Neural crest cell (in vitro differentiated cells): ENCODE data around the gene TXLNG. TPM values are rescaled to one million over a fixed set of nuclear protein-coding genes. Genes with fewer than 3 reads are reported as not detected.

Experiments used
- DNase-seq: peaks from one replicate; pipeline ENCODE4 v3.0.0; 2021; ENCODE audit warnings: low read depth, mixed read lengths, low spot score
- H3K27ac Mint-ChIP-seq: one replicate; pipeline ENCODE4 v1.8.0; 2021; ENCODE audit warnings: mild to moderate bottlenecking, mixed read lengths; ENCODE audit not compliant: unreplicated experiment
- H3K27me3 Mint-ChIP-seq: 2 replicates; pipeline ENCODE4 v1.8.0; 2021; ENCODE audit warnings: low read depth, mild to moderate bottlenecking, mixed read lengths
- H3K36me3 Mint-ChIP-seq: 2 replicates; pipeline ENCODE4 v1.8.0; 2021; ENCODE audit warnings: low read depth, mild to moderate bottlenecking, mixed read lengths
- H3K4me1 Mint-ChIP-seq: 2 replicates; pipeline ENCODE4 v1.8.0; 2021; ENCODE audit warnings: mixed read lengths
- H3K4me3 Mint-ChIP-seq: one replicate; pipeline ENCODE4 v1.8.0; 2021; ENCODE audit warnings: mild to moderate bottlenecking, mixed read lengths
- H3K9me3 Mint-ChIP-seq: 2 replicates; pipeline ENCODE4 v1.8.0; 2021; ENCODE audit warnings: mixed read lengths
- total RNA-seq: library from RNA; stranded (reverse); gene quantifications from 2 replicates; pipeline ENCODE4 v1.2.1, GENCODE V29; 2021
- TF ChIP-seq, protein P1 (sequence below): fragments of 200-600 bp; sonication (generic); conservative IDR thresholded peaks from 2 replicates; pipeline ENCODE4 v1.5.0; 2021; ENCODE audit warnings: antibody characterized with exemption, mild to moderate bottlenecking

Gene TXLNG
- total RNA-seq, 1 donor from 2014 or later = 25.6 TPM

GRCh38 chrX:16848541-16848940 lies 62.3 kb downstream of the TXLNG start:
- H3K4me3 Mint-ChIP-seq = no peak overlapping the region
- peaks cover 11% of the 10 kb centered on the region for H3K4me1 Mint-ChIP-seq
- no peaks in the 10 kb centered on the region for H3K27me3 Mint-ChIP-seq
- H3K9me3 Mint-ChIP-seq = no peaks in the 10 kb centered on the region
- H3K27ac Mint-ChIP-seq = no peak overlapping the region
- TF ChIP-seq, protein P1, sequence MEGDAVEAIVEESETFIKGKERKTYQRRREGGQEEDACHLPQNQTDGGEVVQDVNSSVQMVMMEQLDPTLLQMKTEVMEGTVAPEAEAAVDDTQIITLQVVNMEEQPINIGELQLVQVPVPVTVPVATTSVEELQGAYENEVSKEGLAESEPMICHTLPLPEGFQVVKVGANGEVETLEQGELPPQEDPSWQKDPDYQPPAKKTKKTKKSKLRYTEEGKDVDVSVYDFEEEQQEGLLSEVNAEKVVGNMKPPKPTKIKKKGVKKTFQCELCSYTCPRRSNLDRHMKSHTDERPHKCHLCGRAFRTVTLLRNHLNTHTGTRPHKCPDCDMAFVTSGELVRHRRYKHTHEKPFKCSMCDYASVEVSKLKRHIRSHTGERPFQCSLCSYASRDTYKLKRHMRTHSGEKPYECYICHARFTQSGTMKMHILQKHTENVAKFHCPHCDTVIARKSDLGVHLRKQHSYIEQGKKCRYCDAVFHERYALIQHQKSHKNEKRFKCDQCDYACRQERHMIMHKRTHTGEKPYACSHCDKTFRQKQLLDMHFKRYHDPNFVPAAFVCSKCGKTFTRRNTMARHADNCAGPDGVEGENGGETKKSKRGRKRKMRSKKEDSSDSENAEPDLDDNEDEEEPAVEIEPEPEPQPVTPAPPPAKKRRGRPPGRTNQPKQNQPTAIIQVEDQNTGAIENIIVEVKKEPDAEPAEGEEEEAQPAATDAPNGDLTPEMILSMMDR = no peak
- H3K36me3 Mint-ChIP-seq = peaks cover 29% of the 10 kb centered on the region
- no peak for DNase-seq

GRCh38 chrX:16851421-16851820 lies 65.2 kb downstream of the TXLNG start:
- H3K4me1 Mint-ChIP-seq = peaks cover 13% of the 10 kb centered on the region
- no peak overlapping the region for H3K27ac Mint-ChIP-seq
- TF ChIP-seq, protein P1 = no peak
- H3K36me3 Mint-ChIP-seq = peaks cover 34% of the 10 kb centered on the region
- H3K4me3 Mint-ChIP-seq = no peak overlapping the region
- no peak for DNase-seq
- H3K9me3 Mint-ChIP-seq = no peaks in the 10 kb centered on the region
- no peaks in the 10 kb centered on the region for H3K27me3 Mint-ChIP-seq

DNA sequence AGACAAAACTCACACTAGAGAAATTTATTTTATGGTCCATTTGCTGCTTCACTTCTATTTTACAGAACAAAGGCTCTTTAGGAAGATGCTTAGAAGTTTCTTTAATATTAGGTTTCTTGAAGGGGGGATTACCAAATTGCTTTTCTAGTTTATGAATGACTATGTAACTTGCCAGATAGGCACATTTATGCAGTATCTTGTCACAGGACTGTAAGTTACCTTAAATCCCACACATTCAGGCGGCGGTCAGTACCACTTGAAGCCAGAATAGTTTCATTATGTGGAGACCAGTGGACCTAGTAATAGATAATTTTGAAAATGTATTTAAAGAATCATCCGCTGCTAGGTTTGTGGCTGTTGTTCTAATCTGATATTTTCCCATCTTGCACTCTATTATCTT lies 65.6 kb downstream of the TXLNG start:
- Mint-ChIP-seq H3K4me1 (peaks cover 13% of the 10 kb centered on the region), H3K27ac (no peak overlapping the region), H3K9me3 (peaks cover 2% of the 10 kb centered on the region), H3K36me3 (peaks cover 38% of the 10 kb centered on the region), H3K4me3 (no peak overlapping the region), H3K27me3 (no peaks in the 10 kb centered on the region)
- DNase-seq = no peak
- TF ChIP-seq, protein P1 = no peak

GRCh38 chrX:16852617-16853179 lies 66.4 kb downstream of the TXLNG start:
- Mint-ChIP-seq H3K36me3 (peaks cover 47% of the 10 kb centered on the region), H3K27ac (peak overlapping the region; percentile 35), H3K9me3 (peaks cover 7% of the 10 kb centered on the region), H3K4me1 (peaks cover 13% of the 10 kb centered on the region), H3K4me3 (no peak overlapping the region), H3K27me3 (no peaks in the 10 kb centered on the region)
- no peak for DNase-seq
- TF ChIP-seq, protein P1 = no peak

DNA sequence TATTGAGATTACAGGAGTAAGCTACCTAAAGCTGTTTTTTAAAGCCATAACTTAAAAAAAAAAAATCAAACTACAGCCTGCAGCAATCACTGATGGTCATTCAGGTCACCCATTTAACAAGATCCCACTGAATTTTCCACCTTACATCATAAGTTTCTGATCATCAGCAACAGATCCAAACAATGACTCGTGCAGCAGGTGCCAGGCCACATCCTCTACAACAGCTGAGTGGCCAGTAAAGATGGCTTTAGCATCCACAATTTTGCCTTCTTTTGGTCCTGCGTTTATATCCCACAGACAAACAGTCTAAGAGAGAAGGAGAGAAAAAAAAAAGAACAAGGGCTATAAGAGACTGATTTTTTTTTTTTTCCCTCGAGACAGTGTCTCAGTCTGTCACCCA lies 67.3 kb downstream of the TXLNG start:
- DNase-seq = no peak
- Mint-ChIP-seq H3K36me3 (peaks cover 49% of the 10 kb centered on the region), H3K27me3 (no peaks in the 10 kb centered on the region), H3K4me3 (no peak overlapping the region), H3K27ac (no peak overlapping the region), H3K4me1 (peaks cover 13% of the 10 kb centered on the region), H3K9me3 (peaks cover 7% of the 10 kb centered on the region)
- TF ChIP-seq, protein P1 = no peak
